HG02763 (cell line): ENCODE results near the gene LTB4R2.

Experiments
- ATAC-seq: cut with Tn5 transposase; IDR thresholded peaks from one replicate; pipeline ENCODE4 v1.9.1; 2021; ENCODE audit warnings: mild to moderate bottlenecking, moderate library complexity; ENCODE audit not compliant: unreplicated experiment

LTB4R2 gene

GRCh38 chr14:24297190-24297964 is 12.6 kb upstream of the LTB4R2 start:
- ATAC-seq: peak; percentile 5

- no peak for ATAC-seq
Observed at GRCh38 chr14:24298892-24299254, 11.1 kb upstream of the LTB4R2 start.

GRCh38 chr14:24299255-24300191 is 10.4 kb upstream of the LTB4R2 start, which contains the start of the genes DHRS1 and NOP9:
DHRS1 (minus strand) TSS chr14:24299780; CDS start chr14:24299106, 674 bp downstream.
NOP9 (plus strand) TSS chr14:24299850; CDS start chr14:24299955, 105 bp downstream.
- peak; percentile 68 for ATAC-seq

GRCh38 chr14:24300326-24300980 is 9.5 kb upstream of the LTB4R2 start:
- ATAC-seq: no peak

- no peak for ATAC-seq
Observed at GRCh38 chr14:24304019-24304387, 5.9 kb upstream of the LTB4R2 start.

GRCh38 chr14:24307156-24307574 is 2.8 kb upstream of the LTB4R2 start:
- no peak for ATAC-seq

- ATAC-seq: no peak
Observed at GRCh38 chr14:24307575-24308341, 2.2 kb upstream of the LTB4R2 start, which contains the start of gene CIDEB. CIDEB (minus strand) TSS chr14:24307977; CDS start chr14:24307858, 119 bp downstream.

GRCh38 chr14:24308342-24309124 is 1.4 kb upstream of the LTB4R2 start:
- ATAC-seq: no peak

- ATAC-seq: no peak
Observed at GRCh38 chr14:24310265-24310645, 315 bp downstream of the LTB4R2 start.

- peak; percentile 56 for ATAC-seq
Observed at GRCh38 chr14:24310646-24311604, 985 bp downstream of the LTB4R2 start, which contains the start of gene LTB4R. LTB4R (plus strand) TSS chr14:24311502; CDS start chr14:24315652, 4,150 bp downstream.

- no peak for ATAC-seq
Observed at GRCh38 chr14:24311837-24312615, 2.1 kb downstream of the LTB4R2 start.

GRCh38 chr14:24312736-24313507 is 3.0 kb downstream of the LTB4R2 start:
- ATAC-seq: no peak

- ATAC-seq: no peak
Observed at GRCh38 chr14:24313913-24314312, 4.0 kb downstream of the LTB4R2 start.

- ATAC-seq: no peak
Observed at GRCh38 chr14:24314377-24315193, 4.6 kb downstream of the LTB4R2 start.

GRCh38 chr14:24315243-24315806 is 5.4 kb downstream of the LTB4R2 start:
- ATAC-seq: no peak
